ENCODE data around the gene CTSZ. TPM values are rescaled to one million over a fixed set of nuclear protein-coding genes. Genes with fewer than 3 reads are reported as not detected.

CTSZ gene
- total RNA-seq, 1 experiment from 2014 or later: 26.3 TPM

- TF ChIP-seq ATF6 (CRISPR knock-in tag; IDR thresholded peaks at IDR 0.05) (no peak), GTF2I (CRISPR knock-in tag; conservative IDR thresholded peaks at IDR 0.05) (no peak), ZBTB43 (CRISPR knock-in tag; IDR thresholded peaks at IDR 0.05) (no peak), TP53 (CRISPR knock-in tag; IDR thresholded peaks at IDR 0.05) (no peak)
Measured at GRCh38 chr20:58956078-58956477, 51.0 kb downstream of the CTSZ start (continued).

- H3K27ac Mint-ChIP-seq: no peak overlapping the region
Measured at GRCh38 chr20:58953050-58953449, 54.0 kb downstream of the CTSZ start.

GRCh38 chr20:58950603-58951002 lies 56.5 kb downstream of the CTSZ start:
- H3K27ac Mint-ChIP-seq: no peak overlapping the region
- no peaks in the 10 kb centered on the region for H3K36me3 Mint-ChIP-seq
- H3K27me3 Mint-ChIP-seq (ENCODE audit: low read depth): 0 out of 2 replicates have a peak, but pooled peaks cover 4% of the 10 kb centered on the region
- ChIA-PET CTCF (interaction anchor here (1.5 kb wide), 1 partner anchor 12 kb away, joined by 4 read pairs; no protein-coding TSS in a partner anchor), POLR2A (no interaction called here)
- peaks cover 15% of the 10 kb centered on the region for H3K9me3 Mint-ChIP-seq
- ATAC-seq (peak; percentile 28; the same call in 1 of the 2 replicates), DNase-seq (ENCODE audit: low spot score) (no peak)
- no peaks in the 10 kb centered on the region for H3K4me1 Mint-ChIP-seq
- no peak overlapping the region for H3K4me3 Mint-ChIP-seq
- no peak for TF ChIP-seq ZNF416 (CRISPR knock-in tag; IDR thresholded peaks at IDR 0.05)
- TF ChIP-seq ZNF532 (CRISPR knock-in tag; IDR thresholded peaks at IDR 0.05; ENCODE audit: borderline replicate concordance): no peak
- no peak for TF ChIP-seq JAZF1 (CRISPR knock-in tag; IDR thresholded peaks at IDR 0.05)
- no peak for TF ChIP-seq TP53 (CRISPR knock-in tag; IDR thresholded peaks at IDR 0.05)
- TF ChIP-seq PREB (CRISPR knock-in tag; IDR thresholded peaks at IDR 0.05; ENCODE audit: borderline replicate concordance): no peak
- TF ChIP-seq FOXP1 (CRISPR knock-in tag; IDR thresholded peaks at IDR 0.05; ENCODE audit: borderline replicate concordance): no peak
- TF ChIP-seq ZBTB21 (CRISPR knock-in tag; IDR thresholded peaks at IDR 0.05; ENCODE audit: borderline replicate concordance): no peak
- TF ChIP-seq FOXP4 (CRISPR knock-in tag; IDR thresholded peaks at IDR 0.05): no peak
- no peak for TF ChIP-seq SOX15 (CRISPR knock-in tag; IDR thresholded peaks at IDR 0.05)
- TF ChIP-seq NR3C1 (CRISPR knock-in tag; conservative IDR thresholded peaks at IDR 0.05; ENCODE audit: low read depth): no peak

More at GRCh38 chr20:58953050-58953449, 54.0 kb downstream of the CTSZ start:
- TF ChIP-seq ZSCAN18 (CRISPR knock-in tag; IDR thresholded peaks at IDR 0.05) (no peak), ZNF263 (CRISPR knock-in tag; IDR thresholded peaks at IDR 0.05; ENCODE audit: low read depth) (no peak), HMGA2 (CRISPR knock-in tag; IDR thresholded peaks at IDR 0.05) (no peak), ETV6 (CRISPR knock-in tag; IDR thresholded peaks at IDR 0.05) (no peak), ATF1 (CRISPR knock-in tag; IDR thresholded peaks at IDR 0.05) (no peak)
- Mint-ChIP-seq H3K4me1 (no peaks in the 10 kb centered on the region), H3K9me3 (peaks cover 15% of the 10 kb centered on the region), H3K4me3 (no peak overlapping the region), H3K27me3 (ENCODE audit: low read depth) (0 out of 2 replicates have a peak, but pooled peaks cover 4% of the 10 kb centered on the region), H3K36me3 (no peaks in the 10 kb centered on the region)
- ChIA-PET POLR2A (no interaction called here), CTCF (no interaction called here)
- DNase-seq (ENCODE audit: low spot score) (no peak), ATAC-seq (no peak)
